BLaER1 treated with 17β-estradiol and CSF1 and Interleukin-3, amounts not matched to agents 10 nM and 100 nM (cell line): ENCODE measurements around the gene FIG4.

ENCODE experiments used
- H3K27ac ChIP-seq, 11 experiments: shearing (Covaris generic); formaldehyde crosslinking; 2 replicates each; pipeline ENCODE4 v1.8.1; 2022
- H3K27me3 ChIP-seq, 11 experiments: shearing (Covaris generic); formaldehyde crosslinking; 2 replicates each; pipeline ENCODE4 v1.8.1; 2022
- H3K36me3 ChIP-seq, 11 experiments: shearing (Covaris generic); formaldehyde crosslinking; 2 replicates each; pipeline ENCODE4 v1.8.1; 2022
- H3K4me1 ChIP-seq, 10 experiments: shearing (Covaris generic); formaldehyde crosslinking; 2 replicates each; pipeline ENCODE4 v1.8.1; 2022
- H3K4me2 ChIP-seq, 11 experiments: shearing (Covaris generic); formaldehyde crosslinking; 2 replicates each; pipeline ENCODE4 v1.8.1; 2022
- H3K4me3 ChIP-seq, 10 experiments: shearing (Covaris generic); formaldehyde crosslinking; 2 replicates each; pipeline ENCODE4 v1.8.1; 2022
- H3K9ac ChIP-seq, 11 experiments: shearing (Covaris generic); formaldehyde crosslinking; 2 replicates each; pipeline ENCODE4 v1.8.1; 2022
- H3K9me3 ChIP-seq, 11 experiments: shearing (Covaris generic); formaldehyde crosslinking; replicated peaks in 1 of 11; 2 replicates each; pipeline ENCODE4 v1.8.1; 2022
- H4K20me1 ChIP-seq, 11 experiments: shearing (Covaris generic); formaldehyde crosslinking; 2 replicates each; pipeline ENCODE4 v1.8.1; 2022
- Cebpa-rat ChIP-seq, 11 experiments: shearing (Covaris generic); IDR thresholded peaks; 2 replicates each; pipeline ENCODE4 v1.8.1; 2022

The FIG4 gene

DNA sequence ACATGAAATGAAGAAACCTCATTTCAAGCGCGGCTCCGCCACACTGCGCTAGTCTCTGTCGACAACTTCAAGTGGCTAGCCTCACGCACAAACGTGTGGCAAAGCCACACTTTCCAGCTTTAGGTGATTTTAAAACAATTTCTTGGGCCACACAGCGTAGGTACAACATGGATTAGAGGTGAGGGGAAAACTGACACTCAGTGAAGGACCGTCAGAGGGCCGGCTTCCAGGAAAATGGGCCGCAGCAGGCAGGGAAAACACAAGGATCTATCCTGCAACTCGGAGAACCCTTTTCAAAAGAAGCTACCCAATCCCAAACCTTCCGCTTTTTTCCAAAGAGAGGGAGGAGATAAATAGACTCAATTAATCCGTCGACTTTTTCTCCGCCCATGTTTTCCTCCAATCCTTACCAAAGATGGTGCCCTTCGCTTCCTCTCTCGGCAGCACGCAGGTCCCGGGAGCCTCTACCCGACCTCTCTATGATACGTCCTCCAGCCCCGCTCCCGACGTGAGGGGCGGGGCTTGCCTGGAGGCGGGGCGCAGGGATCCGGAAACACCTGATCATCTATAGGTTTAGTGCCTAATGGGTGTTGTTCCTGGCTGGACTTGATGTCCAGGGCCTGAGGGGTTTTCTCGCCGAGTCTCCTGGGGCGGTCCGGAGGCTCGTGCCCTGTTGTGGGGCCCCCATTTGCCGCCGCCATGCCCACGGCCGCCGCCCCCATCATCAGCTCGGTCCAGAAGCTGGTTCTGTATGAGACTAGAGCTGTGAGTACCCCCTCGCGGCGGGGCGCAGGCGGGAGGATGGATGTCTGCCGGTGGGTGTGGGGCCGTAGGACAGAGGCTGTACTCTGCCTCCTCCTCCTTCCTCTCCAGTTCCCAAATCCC is at the start of gene FIG4, which contains the start of gene AK9:
FIG4 (plus strand) TSS at position 560 of the 885 bp plus-strand sequence; CDS start at position 700, 140 bp downstream.
AK9 (minus strand) TSS at position 466 of the 885 bp plus-strand sequence. CDS start 15,457 bp downstream, outside the sequence.
- H4K20me1 ChIP-seq = peaks cover 0 to 9% (median 0%) of the 10 kb centered on the region in 11 experiments; a peak in 3 of 22 replicates
- H3K27ac ChIP-seq = peak within 1 kb of the TSS; percentile 63 to 87 (median 82)
- TF ChIP-seq Cebpa-rat (IDR thresholded peaks at IDR 0.05) = no peak
- peak within 1 kb of the TSS; percentile 88 to 99 (median 96) for H3K4me2 ChIP-seq
- peaks cover 0 to 17% (median 0%) of the 10 kb centered on the region in 11 experiments; a peak in 5 of 22 replicates for H3K36me3 ChIP-seq
- peak within 1 kb of the TSS; percentile 72 to 91 (median 87) for H3K4me3 ChIP-seq
- H3K4me1 ChIP-seq = peaks cover 34 to 66% (median 47%) of the 10 kb centered on the region in 10 experiments
- H3K9me3 ChIP-seq = peaks cover 0 to 10% (median 0%) of the 10 kb centered on the region in 11 experiments; a peak in 2 of 22 replicates
- H3K27me3 ChIP-seq = no peaks in the 10 kb centered on the region
- H3K9ac ChIP-seq = peak within 1 kb of the TSS; percentile 64 to 88 (median 83)

- H3K27me3 ChIP-seq = no peaks in the 10 kb centered on the region
- no peaks in the 10 kb centered on the region; a peak in 1 of 22 replicates for H3K36me3 ChIP-seq
- H3K9ac ChIP-seq = no peak overlapping the region
- no peak overlapping the region for H3K4me2 ChIP-seq
- no peak overlapping the region for H3K27ac ChIP-seq
- no peak for TF ChIP-seq Cebpa-rat (IDR thresholded peaks at IDR 0.05)
- H3K4me1 ChIP-seq = no peaks in the 10 kb centered on the region
- no peak overlapping the region for H3K4me3 ChIP-seq
- peaks cover 9 to 27% (median 22%) of the 10 kb centered on the region in 11 experiments; a peak in 20 of 22 replicates for H3K9me3 ChIP-seq
- no peaks in the 10 kb centered on the region for H4K20me1 ChIP-seq
These were observed 47.0 kb upstream of the FIG4 start for GRCh38 chr6:109644131-109644530.

GRCh38 chr6:109653264-109653663 is 37.8 kb upstream of the FIG4 start:
- no peaks in the 10 kb centered on the region for H4K20me1 ChIP-seq
- H3K9ac ChIP-seq = no peak overlapping the region
- H3K4me1 ChIP-seq = no peaks in the 10 kb centered on the region
- no peak overlapping the region for H3K4me2 ChIP-seq
- no peaks in the 10 kb centered on the region for H3K36me3 ChIP-seq
- no peaks in the 10 kb centered on the region; a peak in 1 of 22 replicates for H3K9me3 ChIP-seq
- no peak overlapping the region for H3K27ac ChIP-seq
- H3K27me3 ChIP-seq = no peaks in the 10 kb centered on the region
- no peak for TF ChIP-seq Cebpa-rat (IDR thresholded peaks at IDR 0.05)
- no peak overlapping the region for H3K4me3 ChIP-seq

GRCh38 chr6:109655761-109656262 is 35.3 kb upstream of the FIG4 start:
- no peaks in the 10 kb centered on the region for H3K4me1 ChIP-seq

GRCh38 chr6:109660526-109661320 is 30.4 kb upstream of the FIG4 start:
- no peak overlapping the region for H3K4me3 ChIP-seq
- H3K27me3 ChIP-seq = no peaks in the 10 kb centered on the region
- H3K9me3 ChIP-seq = no peaks in the 10 kb centered on the region
- H3K27ac ChIP-seq = no peak overlapping the region
- no peak for TF ChIP-seq Cebpa-rat (IDR thresholded peaks at IDR 0.05)
- no peaks in the 10 kb centered on the region for H3K36me3 ChIP-seq
- H4K20me1 ChIP-seq = no peaks in the 10 kb centered on the region
- no peak overlapping the region for H3K9ac ChIP-seq
- H3K4me1 ChIP-seq = no peaks in the 10 kb centered on the region
- H3K4me2 ChIP-seq = no peak overlapping the region

More at GRCh38 chr6:109655761-109656262, 35.3 kb upstream of the FIG4 start:
- Histone ChIP-seq H3K4me2 (no peak overlapping the region), H3K9ac (no peak overlapping the region), H3K36me3 (no peaks in the 10 kb centered on the region), H3K27me3 (no peaks in the 10 kb centered on the region), H3K27ac (no peak overlapping the region), H3K9me3 (no peaks in the 10 kb centered on the region), H4K20me1 (no peaks in the 10 kb centered on the region), H3K4me3 (no peak overlapping the region)
- no peak for TF ChIP-seq Cebpa-rat (IDR thresholded peaks at IDR 0.05)

GRCh38 chr6:109662192-109662591 is 28.9 kb upstream of the FIG4 start:
- H3K9ac ChIP-seq = no peak overlapping the region
- no peak overlapping the region for H3K4me2 ChIP-seq
- H3K9me3 ChIP-seq = 0 out of 22 replicates have a peak, but pooled peaks cover 0 to 5% (median 0%) of the 10 kb centered on the region in 11 experiments
- H3K27ac ChIP-seq = no peak overlapping the region
- H4K20me1 ChIP-seq = no peaks in the 10 kb centered on the region
- H3K4me1 ChIP-seq = no peaks in the 10 kb centered on the region
- H3K4me3 ChIP-seq = no peak overlapping the region
- no peaks in the 10 kb centered on the region for H3K27me3 ChIP-seq
- TF ChIP-seq Cebpa-rat (IDR thresholded peaks at IDR 0.05) = no peak
- H3K36me3 ChIP-seq = no peaks in the 10 kb centered on the region

- H3K4me2 ChIP-seq = no peak overlapping the region
- no peaks in the 10 kb centered on the region for H4K20me1 ChIP-seq
- peaks cover 0 to 5% (median 0%) of the 10 kb centered on the region in 11 experiments; a peak in 2 of 22 replicates for H3K9me3 ChIP-seq
- peaks cover 0 to 4% (median 0%) of the 10 kb centered on the region in 11 experiments; a peak in 1 of 22 replicates for H3K36me3 ChIP-seq
- no peak for TF ChIP-seq Cebpa-rat (IDR thresholded peaks at IDR 0.05)
- H3K27ac ChIP-seq = no peak overlapping the region
- no peaks in the 10 kb centered on the region for H3K4me1 ChIP-seq
- H3K4me3 ChIP-seq = no peak overlapping the region
- no peak overlapping the region for H3K9ac ChIP-seq
- no peaks in the 10 kb centered on the region; a peak in 1 of 22 replicates for H3K27me3 ChIP-seq
These were observed 21.3 kb upstream of the FIG4 start for GRCh38 chr6:109669811-109670210.

DNA sequence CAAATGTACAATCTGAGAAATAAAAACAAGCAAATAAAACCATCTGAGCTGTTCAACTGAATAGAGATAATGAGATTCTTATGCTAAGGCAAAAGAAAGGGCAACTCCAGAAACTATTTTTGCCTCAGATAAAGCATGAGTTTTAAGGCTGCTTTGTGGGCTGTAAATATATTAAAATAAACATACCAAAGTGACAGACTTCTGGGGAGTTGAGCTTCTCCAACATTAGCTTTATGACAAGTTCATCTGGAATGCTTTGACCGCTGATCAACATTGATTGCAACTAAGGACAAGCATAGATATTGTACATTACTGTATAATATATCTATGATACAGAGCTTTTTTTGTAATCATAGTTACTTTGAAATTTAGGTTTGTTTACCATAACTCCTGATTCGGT is 19.4 kb upstream of the FIG4 start:
- Histone ChIP-seq H3K4me3 (no peak overlapping the region), H3K27me3 (no peaks in the 10 kb centered on the region; a peak in 1 of 22 replicates), H3K9ac (no peak overlapping the region), H3K9me3 (peaks cover 0 to 5% (median 0%) of the 10 kb centered on the region in 11 experiments; a peak in 5 of 22 replicates), H3K4me1 (no peaks in the 10 kb centered on the region), H3K27ac (no peak overlapping the region), H3K36me3 (peaks cover 0 to 4% (median 0%) of the 10 kb centered on the region in 11 experiments; a peak in 1 of 22 replicates), H3K4me2 (no peak overlapping the region), H4K20me1 (no peaks in the 10 kb centered on the region)
- TF ChIP-seq Cebpa-rat (IDR thresholded peaks at IDR 0.05) = no peak
